Measurements from ENCODE around the gene B3GNT2.
A peak's percentile ranks its signal among the peaks of the same experiment; 100 is the strongest.
"Not testable (repeated sequence)": the region's sequence is repeated elsewhere in the genome, so short reads cannot be mapped to it uniquely, and the experiment has no call there.

Gene B3GNT2

GRCh38 chr2:62195421-62196277 is at the start of gene B3GNT2:
TSS of gene B3GNT2 (plus strand) at chr2:62196115. CDS start at chr2:62222221, 26,106 bp downstream.
- H3K4me3 ChIP-seq (ENCODE audit: low read depth, low read length) = peak within 1 kb of the TSS; percentile 98
- no peak for TF ChIP-seq CTCF (IDR thresholded peaks at IDR 0.05; ENCODE audit: low read depth, low read length, missing control alignments)
- no peak for DNase-seq (ENCODE audit: low read depth)

GRCh38 chr2:62146790-62147189 is 49.1 kb upstream of the B3GNT2 start:
- H3K4me3 ChIP-seq (ENCODE audit: low read depth, low read length); DNase-seq (ENCODE audit: low read depth): not testable (repeated sequence)

- no peak overlapping the region for H3K4me3 ChIP-seq (ENCODE audit: low read depth, low read length)
- TF ChIP-seq CTCF (IDR thresholded peaks at IDR 0.05; ENCODE audit: low read depth, low read length, missing control alignments) = no peak
- DNase-seq (ENCODE audit: low read depth) = no peak
These were observed 48.2 kb upstream of the B3GNT2 start for GRCh38 chr2:62147610-62148301.

GRCh38 chr2:62149708-62150107 is 46.2 kb upstream of the B3GNT2 start:
- no peak for TF ChIP-seq CTCF (IDR thresholded peaks at IDR 0.05; ENCODE audit: low read depth, low read length, missing control alignments)
- H3K4me3 ChIP-seq (ENCODE audit: low read depth, low read length) = no peak overlapping the region
- DNase-seq (ENCODE audit: low read depth) = no peak

GRCh38 chr2:62150597-62151305 is 45.2 kb upstream of the B3GNT2 start:
- no peak overlapping the region for H3K4me3 ChIP-seq (ENCODE audit: low read depth, low read length)
- no peak for DNase-seq (ENCODE audit: low read depth)
- TF ChIP-seq CTCF (IDR thresholded peaks at IDR 0.05; ENCODE audit: low read depth, low read length, missing control alignments) = no peak

GRCh38 chr2:62151306-62151638 is 44.6 kb upstream of the B3GNT2 start:
- DNase-seq (ENCODE audit: low read depth) = no peak
- H3K4me3 ChIP-seq (ENCODE audit: low read depth, low read length) = no peak overlapping the region
- no peak for TF ChIP-seq CTCF (IDR thresholded peaks at IDR 0.05; ENCODE audit: low read depth, low read length, missing control alignments)

GRCh38 chr2:62152000-62152399 is 43.9 kb upstream of the B3GNT2 start:
- no peak overlapping the region for H3K4me3 ChIP-seq (ENCODE audit: low read depth, low read length)
- DNase-seq (ENCODE audit: low read depth) = no peak
- no peak for TF ChIP-seq CTCF (IDR thresholded peaks at IDR 0.05; ENCODE audit: low read depth, low read length, missing control alignments)
